ENCODE results near the gene EFCAB6. TPM values are rescaled to one million over a fixed set of nuclear protein-coding genes. Genes with fewer than 3 reads are reported as not detected.

Gene EFCAB6
- total RNA-seq, 2 experiments from 2014 or later: 0.56 to 0.71 TPM

DNA sequence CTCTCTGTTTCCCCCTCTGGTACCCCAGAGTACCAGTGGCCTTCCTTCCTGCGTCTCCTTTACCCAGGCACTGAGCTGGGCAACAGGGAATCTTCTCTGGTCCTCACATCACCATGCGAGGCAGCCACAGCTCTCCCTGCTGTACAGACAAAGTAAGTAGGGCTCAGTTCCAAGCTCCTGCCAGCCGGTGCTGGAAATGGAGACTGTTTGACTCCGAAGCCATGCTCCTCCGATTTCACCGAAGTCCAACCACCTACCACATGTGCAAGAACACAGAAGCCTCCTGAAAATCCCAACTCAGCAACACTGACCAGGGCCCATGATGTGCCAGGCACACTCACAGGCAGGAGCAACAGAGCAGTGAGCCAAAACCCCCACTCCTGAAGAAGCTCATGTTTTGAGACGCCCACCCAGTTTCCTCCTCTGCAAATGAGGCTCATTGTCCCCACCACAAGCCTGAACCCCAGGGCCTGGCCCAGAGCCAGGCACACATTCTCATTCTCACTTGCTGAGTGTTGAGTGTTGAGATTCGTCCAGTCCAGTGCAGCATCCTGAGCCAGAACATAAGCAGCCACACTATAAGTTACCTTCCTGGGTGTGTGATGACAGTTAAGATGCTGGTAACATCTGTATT, 244.3 kb downstream of the EFCAB6 start:
- ATAC-seq (no peak), DNase-seq (no peak)
- Mint-ChIP-seq H3K27ac (no peak overlapping the region), H3K36me3 (ENCODE audit: low read depth) (no peaks in the 10 kb centered on the region), H3K4me3 (no peak overlapping the region), H3K27me3 (peaks cover 7% of the 10 kb centered on the region), H3K4me1 (no peaks in the 10 kb centered on the region), H3K9me3 (ENCODE audit: low read depth) (no peaks in the 10 kb centered on the region)
- ChIA-PET CTCF (interaction anchor here (0.7 kb wide), 1 partner anchor 200 kb away, joined by 3 read pairs; no protein-coding TSS in a partner anchor), POLR2A (no interaction called here)
- intact Hi-C loops (cut with DNase I, micrococcal nuclease): no loop called here

DNA sequence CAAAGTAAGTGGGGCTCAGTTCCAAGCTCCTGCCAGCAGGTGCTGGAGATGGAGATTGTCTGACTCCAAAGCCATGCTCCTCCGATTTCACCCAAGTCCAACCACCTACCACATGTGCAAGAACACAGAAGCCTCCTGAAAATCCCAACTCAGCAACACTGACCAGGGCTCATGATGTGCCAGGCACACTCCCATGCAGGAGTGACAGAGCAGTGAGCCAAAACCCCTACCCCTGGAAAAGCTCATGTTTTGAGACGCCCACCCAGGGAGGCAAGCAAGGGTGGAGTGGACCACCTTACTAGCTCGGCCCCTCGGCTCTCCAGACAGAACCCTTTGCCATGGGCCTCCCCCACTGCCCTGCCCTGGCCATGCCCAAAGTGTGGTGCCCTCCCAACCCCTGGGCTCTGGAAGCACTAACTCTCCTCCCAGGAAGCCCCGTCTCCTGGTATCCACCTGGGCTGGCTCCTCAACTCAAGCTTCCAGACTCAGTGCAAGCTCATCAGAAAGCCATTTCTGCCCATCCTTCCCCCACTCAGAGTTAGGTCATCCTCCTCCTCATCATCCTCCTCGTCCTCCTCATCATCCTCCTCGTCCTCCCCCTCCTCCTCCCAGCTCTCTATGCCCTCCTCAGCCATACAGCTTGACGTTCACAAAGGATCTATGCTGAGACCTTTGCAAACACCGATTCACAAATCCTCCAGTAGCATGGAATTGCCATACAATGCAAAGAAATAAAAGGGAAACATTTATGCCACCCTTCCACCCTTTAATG, 245.4 kb downstream of the EFCAB6 start:
- no peak for ATAC-seq
- intact Hi-C loops (cut with DNase I, micrococcal nuclease): no loop called here
- Mint-ChIP-seq H3K9me3 (ENCODE audit: low read depth) (no peaks in the 10 kb centered on the region), H3K4me1 (no peaks in the 10 kb centered on the region), H3K27ac (no peak overlapping the region), H3K36me3 (ENCODE audit: low read depth) (no peaks in the 10 kb centered on the region), H3K4me3 (no peak overlapping the region), H3K27me3 (peaks cover 4% of the 10 kb centered on the region)
- ChIA-PET CTCF (interaction anchor here (0.7 kb wide), 1 partner anchor 201 kb away, joined by 3 read pairs; no protein-coding TSS in a partner anchor), POLR2A (no interaction called here)
- DNase-seq: no peak

DNA sequence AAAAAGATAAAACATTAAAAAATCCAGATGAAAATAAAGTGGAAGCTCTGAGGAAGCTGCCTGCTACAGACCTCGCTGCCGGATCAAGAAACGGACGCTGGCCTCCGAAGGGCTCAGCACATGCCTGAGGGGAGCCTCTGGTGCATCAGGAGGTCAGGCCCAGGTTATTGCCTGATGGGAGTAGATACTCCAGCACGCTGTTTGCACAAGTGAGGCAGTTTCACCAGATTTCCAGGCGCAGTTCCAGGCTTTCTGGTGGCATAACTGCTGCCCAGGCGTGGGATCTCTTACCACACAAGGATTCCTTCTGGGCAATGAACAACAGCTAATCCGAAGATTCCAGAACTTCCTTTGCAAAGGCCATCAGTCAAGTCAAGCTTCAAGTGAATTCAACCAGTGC, 246.1 kb downstream of the EFCAB6 start:
- Mint-ChIP-seq H3K4me1 (no peaks in the 10 kb centered on the region), H3K27ac (no peak overlapping the region), H3K36me3 (ENCODE audit: low read depth) (no peaks in the 10 kb centered on the region), H3K27me3 (peaks cover 2% of the 10 kb centered on the region), H3K9me3 (ENCODE audit: low read depth) (no peaks in the 10 kb centered on the region), H3K4me3 (no peak overlapping the region)
- CTCF ChIA-PET: interaction anchor here (1.1 kb wide), 1 partner anchor 319 kb away, joined by 3 read pairs; no protein-coding TSS in a partner anchor
- no peak for DNase-seq
- no peak for ATAC-seq
- intact Hi-C loops (cut with DNase I, micrococcal nuclease): no loop called here
- POLR2A ChIA-PET: no interaction called here

DNA sequence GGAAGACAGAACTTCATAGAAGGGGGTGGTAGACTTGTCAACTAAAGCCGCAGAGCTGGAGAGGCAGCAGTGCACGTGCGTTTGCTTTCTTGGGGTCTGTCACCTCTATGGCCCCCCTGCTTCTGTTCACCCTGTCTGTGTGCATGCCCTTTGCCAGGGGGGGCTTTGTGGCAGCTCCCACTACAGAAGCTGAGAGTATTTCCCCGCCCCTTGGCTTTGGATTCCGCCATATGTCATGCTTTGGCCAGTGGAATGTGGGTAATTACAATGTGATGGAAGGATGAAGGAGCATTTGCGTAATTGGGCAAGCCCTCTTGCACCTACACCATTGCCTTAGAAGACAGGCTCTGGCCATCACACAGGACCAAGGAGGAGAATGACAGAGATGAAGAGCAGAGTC, 247.2 kb downstream of the EFCAB6 start:
- CTCF ChIA-PET: interaction anchor here (0.6 to 1.1 kb wide), 2 partner anchors 41 to 320 kb away, joined by 3 read pairs; no protein-coding TSS in a partner anchor
- no peaks in the 10 kb centered on the region for H3K36me3 Mint-ChIP-seq (ENCODE audit: low read depth)
- H3K27ac Mint-ChIP-seq: no peak overlapping the region
- ATAC-seq (no peak), DNase-seq (no peak)
- intact Hi-C loops (cut with DNase I, micrococcal nuclease): no loop called here
- POLR2A ChIA-PET: no interaction called here
- peaks cover 2% of the 10 kb centered on the region for H3K27me3 Mint-ChIP-seq
- no peaks in the 10 kb centered on the region for H3K9me3 Mint-ChIP-seq (ENCODE audit: low read depth)
- H3K4me3 Mint-ChIP-seq: no peak overlapping the region
- no peaks in the 10 kb centered on the region for H3K4me1 Mint-ChIP-seq

DNA sequence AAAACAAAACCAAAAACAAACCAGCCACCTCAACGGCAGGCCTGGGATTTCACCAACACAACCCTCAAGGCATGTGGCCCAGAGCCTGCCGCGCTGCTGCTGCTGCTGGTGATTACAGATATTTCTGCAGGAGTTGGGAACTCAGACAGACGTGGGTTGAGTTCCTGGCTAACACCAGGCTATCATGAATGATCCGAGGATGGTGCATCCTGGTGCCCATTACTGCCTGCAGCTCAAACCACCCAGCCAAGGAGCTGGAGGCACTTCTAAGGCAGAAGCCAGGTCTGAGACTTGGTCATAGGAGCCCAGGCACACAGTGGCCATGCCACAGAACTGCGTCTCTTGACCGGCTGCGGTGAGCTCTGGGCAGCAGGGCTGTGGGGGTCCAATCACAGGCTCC, 248.5 kb downstream of the EFCAB6 start:
- no peak overlapping the region for H3K27ac Mint-ChIP-seq
- CTCF ChIA-PET: interaction anchor here (0.7 kb wide), 1 partner anchor 1013 kb away, joined by 3 read pairs; no protein-coding TSS in a partner anchor
- POLR2A ChIA-PET: no interaction called here
- intact Hi-C loops (cut with DNase I, micrococcal nuclease): no loop called here
- no peaks in the 10 kb centered on the region for H3K36me3 Mint-ChIP-seq (ENCODE audit: low read depth)
- peaks cover 1% of the 10 kb centered on the region for H3K9me3 Mint-ChIP-seq (ENCODE audit: low read depth)
- DNase-seq: no peak
- no peaks in the 10 kb centered on the region for H3K4me1 Mint-ChIP-seq
- H3K27me3 Mint-ChIP-seq: peaks cover 2% of the 10 kb centered on the region
- no peak overlapping the region for H3K4me3 Mint-ChIP-seq
- ATAC-seq: no peak

DNA sequence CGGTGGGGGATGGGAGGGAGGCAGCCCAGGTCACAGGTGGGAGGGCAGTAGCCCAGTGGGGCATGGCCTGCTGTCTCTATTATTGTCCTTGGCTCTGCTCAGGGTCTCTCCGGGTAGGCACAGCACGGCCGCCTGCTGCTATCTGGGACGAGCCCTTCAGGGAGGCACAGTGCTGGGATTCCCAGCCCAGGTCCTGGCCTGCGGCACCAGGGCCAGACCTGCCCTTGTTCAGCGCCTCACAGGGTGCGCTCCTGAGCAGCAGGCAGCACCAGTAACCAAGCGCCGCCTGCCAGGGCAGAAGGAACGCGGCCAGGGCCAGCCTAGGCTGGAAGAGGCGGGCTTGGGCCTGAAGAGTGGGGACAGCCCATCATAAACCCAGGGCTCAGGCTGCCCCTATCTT, 249.3 kb downstream of the EFCAB6 start:
- ATAC-seq (no peak), DNase-seq (no peak)
- Mint-ChIP-seq H3K4me1 (no peaks in the 10 kb centered on the region), H3K36me3 (ENCODE audit: low read depth) (no peaks in the 10 kb centered on the region), H3K4me3 (no peak overlapping the region), H3K27ac (no peak overlapping the region), H3K9me3 (ENCODE audit: low read depth) (peaks cover 1% of the 10 kb centered on the region), H3K27me3 (no peaks in the 10 kb centered on the region)
- POLR2A ChIA-PET: no interaction called here
- intact Hi-C loops (cut with DNase I, micrococcal nuclease): no loop called here
- CTCF ChIA-PET: interaction anchor here (0.7 kb wide), 1 partner anchor 1014 kb away, joined by 3 read pairs; no protein-coding TSS in a partner anchor

DNA sequence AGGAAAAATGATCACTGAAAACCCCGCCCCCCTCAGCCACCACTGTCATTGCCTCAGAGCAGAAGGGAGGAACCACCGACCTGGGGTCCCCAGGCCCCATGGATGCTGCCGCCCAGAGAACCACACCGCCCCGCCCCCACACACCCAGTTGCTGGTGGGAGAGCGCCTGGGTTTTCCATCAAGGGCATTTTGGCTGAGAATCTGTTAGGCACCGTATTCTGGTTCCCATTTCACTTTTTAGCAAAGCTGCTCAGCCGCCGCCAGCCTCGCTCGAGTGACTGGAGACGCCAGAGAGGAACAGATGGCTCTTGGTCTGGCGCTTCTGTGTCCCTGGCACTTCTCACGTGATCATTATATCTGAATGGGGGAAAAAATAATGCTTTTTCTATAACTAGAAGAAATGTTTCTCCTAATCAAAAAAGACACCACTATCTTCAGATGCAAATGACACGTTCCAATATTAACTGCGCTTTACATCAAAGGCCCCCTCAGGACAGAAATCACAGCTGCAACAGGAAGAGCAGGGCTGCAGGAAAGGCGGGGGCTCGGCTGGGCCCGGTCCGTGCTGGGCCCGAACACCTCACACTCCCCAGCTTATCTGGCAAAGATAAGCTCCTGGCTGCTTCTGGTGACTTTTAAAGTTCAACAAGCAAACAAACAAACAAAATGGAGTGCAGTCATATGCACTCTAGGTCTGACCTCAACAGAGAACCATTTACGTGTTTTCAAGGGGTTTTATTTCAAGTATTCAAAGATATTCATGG, 250.5 kb downstream of the EFCAB6 start:
- no peak overlapping the region for H3K4me3 Mint-ChIP-seq
- no peak for ATAC-seq
- H3K27me3 Mint-ChIP-seq: no peaks in the 10 kb centered on the region
- H3K27ac Mint-ChIP-seq: no peak overlapping the region
- H3K36me3 Mint-ChIP-seq (ENCODE audit: low read depth): no peaks in the 10 kb centered on the region
- no peaks in the 10 kb centered on the region for H3K4me1 Mint-ChIP-seq
- DNase-seq: no peak
- peaks cover 1% of the 10 kb centered on the region for H3K9me3 Mint-ChIP-seq (ENCODE audit: low read depth)
- intact Hi-C loops (cut with DNase I, micrococcal nuclease): no loop called here
- CTCF ChIA-PET: no interaction called here
- POLR2A ChIA-PET: no interaction called here

DNA sequence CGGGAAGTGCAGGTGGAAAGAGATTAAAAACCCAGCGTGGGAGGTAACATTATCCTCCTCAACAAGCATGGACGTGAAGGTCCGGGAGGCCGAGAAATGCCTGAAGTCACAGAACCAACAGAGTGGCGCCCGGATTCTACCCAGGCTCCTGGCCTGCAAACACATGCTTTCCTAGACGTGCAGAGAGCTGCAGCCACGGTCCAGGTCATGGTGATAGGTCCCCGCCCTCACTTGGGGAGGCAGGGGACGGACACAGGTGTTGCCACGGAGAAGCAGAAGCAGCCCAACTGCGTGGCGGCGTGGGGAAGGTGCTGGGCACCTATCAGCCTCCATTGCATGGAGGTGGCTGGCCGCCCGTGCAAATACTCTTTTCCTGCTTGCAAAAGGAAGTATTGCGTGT, 251.5 kb downstream of the EFCAB6 start:
- ChIA-PET POLR2A (no interaction called here), CTCF (interaction anchor here (0.6 kb wide), 1 partner anchor 549 kb away, joined by 3 read pairs; no protein-coding TSS in a partner anchor)
- DNase-seq: no peak
- Mint-ChIP-seq H3K4me3 (no peak overlapping the region), H3K9me3 (ENCODE audit: low read depth) (peaks cover 1% of the 10 kb centered on the region), H3K27ac (no peak overlapping the region), H3K27me3 (peaks cover 2% of the 10 kb centered on the region), H3K36me3 (ENCODE audit: low read depth) (no peaks in the 10 kb centered on the region), H3K4me1 (no peaks in the 10 kb centered on the region)
- intact Hi-C loops (cut with DNase I, micrococcal nuclease): no loop called here
- ATAC-seq: no peak

DNA sequence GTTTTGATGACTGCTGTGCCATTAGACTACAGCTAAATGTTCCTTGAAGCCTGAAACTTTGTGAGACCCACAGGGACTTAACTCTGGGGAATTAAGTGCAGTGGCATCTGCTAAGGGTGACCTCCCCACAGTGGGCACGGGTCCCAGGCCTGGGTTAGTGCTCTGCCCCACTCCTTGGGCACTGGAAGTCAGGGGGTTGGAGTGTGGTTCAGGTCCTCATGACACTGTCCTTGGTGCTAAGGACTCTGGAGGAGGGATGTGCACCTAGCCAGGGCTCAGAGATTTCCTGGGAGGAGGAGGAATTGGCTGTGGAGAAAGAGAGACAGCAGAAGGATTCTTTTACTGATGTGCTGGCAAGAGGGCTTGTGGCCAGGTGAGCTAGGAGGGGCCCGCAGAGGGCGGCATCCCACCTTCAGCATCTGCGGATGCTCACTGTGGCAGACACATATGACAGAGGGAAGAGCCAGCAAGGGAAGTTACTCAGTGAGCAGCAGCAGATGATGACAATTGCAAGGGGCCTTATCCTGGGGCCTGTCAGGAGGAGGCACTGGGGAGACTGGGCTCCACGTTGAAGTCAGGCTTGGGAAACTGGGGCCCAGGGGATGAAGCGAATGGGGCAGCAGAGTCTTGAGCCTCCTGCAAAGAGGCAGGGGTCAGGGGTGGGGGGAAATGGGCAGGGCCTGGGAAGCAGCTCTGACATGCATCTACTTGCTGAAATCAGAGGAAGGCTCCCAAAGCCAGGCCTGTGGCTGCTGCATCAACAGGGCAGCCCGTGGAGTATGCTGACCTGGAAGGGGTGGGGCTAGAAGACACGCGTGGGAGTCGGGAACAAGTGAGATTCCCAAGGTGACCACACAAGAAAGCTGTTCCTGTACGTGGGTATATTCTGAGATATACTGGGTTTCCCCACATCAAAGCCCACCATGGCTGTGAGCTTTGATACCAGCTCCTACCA, 256.3 kb downstream of the EFCAB6 start:
- no peaks in the 10 kb centered on the region for H3K4me1 Mint-ChIP-seq
- no peak overlapping the region for H3K4me3 Mint-ChIP-seq
- no peak overlapping the region for H3K27ac Mint-ChIP-seq
- ATAC-seq (no peak), DNase-seq (no peak)
- ChIA-PET POLR2A (no interaction called here), CTCF (no interaction called here)
- peaks cover 7% of the 10 kb centered on the region for H3K27me3 Mint-ChIP-seq
- no peaks in the 10 kb centered on the region for H3K36me3 Mint-ChIP-seq (ENCODE audit: low read depth)
- peaks cover 1% of the 10 kb centered on the region for H3K9me3 Mint-ChIP-seq (ENCODE audit: low read depth)
- intact Hi-C loops (cut with DNase I, micrococcal nuclease): no loop called here

DNA sequence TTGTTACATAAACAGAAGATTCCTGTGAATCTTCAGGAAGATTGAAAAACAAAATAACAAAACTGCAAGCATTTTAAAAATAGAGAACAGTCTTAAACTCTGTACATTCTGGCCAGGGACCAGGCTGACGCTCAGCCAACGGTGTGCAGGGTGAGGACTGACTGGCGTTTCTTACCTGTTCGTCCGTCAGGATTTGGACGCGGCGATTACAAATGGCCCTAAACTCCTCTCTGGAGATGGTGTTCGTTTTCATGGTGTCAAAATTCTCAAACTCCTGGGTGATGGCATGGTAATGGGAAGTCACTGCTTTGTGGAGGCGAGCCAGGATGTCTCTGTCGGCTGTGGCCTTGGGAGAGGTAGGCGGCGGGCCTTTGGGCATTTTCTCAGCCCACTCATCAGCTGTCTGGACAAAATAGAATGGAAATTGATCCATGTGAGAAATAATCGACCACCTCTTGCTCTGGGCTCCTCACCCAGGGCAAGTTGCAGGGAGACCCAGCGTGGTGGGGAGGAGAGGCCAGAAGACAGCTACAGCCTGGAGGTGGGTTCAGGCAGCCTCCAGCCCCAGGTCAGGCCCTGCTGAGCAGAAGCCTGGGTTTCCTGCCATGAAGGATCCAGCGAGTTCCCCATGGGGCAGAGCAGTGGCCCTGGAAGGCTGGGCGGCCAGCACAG, 257.3 kb downstream of the EFCAB6 start:
- no peak overlapping the region for H3K27ac Mint-ChIP-seq
- intact Hi-C loops (cut with DNase I, micrococcal nuclease): no loop called here
- no peak overlapping the region for H3K4me3 Mint-ChIP-seq
- H3K27me3 Mint-ChIP-seq: peaks cover 7% of the 10 kb centered on the region
- no peak for DNase-seq
- no peak for ATAC-seq
- H3K36me3 Mint-ChIP-seq (ENCODE audit: low read depth): no peaks in the 10 kb centered on the region
- POLR2A ChIA-PET: no interaction called here
- no peaks in the 10 kb centered on the region for H3K4me1 Mint-ChIP-seq
- CTCF ChIA-PET: no interaction called here
- H3K9me3 Mint-ChIP-seq (ENCODE audit: low read depth): peaks cover 1% of the 10 kb centered on the region

DNA sequence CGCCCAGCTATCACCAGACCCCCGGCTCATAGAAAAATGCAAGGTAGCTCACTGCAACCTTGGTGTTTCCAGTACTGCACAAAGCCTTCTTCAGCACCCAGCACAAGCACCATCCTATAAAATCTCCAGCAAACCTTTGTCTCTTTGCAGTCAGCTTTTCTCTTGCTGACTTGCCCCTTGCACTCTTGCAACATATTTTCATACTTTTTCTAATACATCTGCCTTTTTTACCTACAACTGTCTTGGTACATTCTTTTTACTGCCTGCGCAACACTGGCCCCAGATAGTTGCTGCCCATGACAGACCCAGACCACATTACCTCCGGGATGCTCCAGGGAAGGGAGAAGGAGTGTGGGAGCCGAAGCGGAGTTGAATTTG, 257.9 kb downstream of the EFCAB6 start:
- ATAC-seq: no peak
- CTCF ChIA-PET: no interaction called here
- intact Hi-C loops (cut with DNase I, micrococcal nuclease): no loop called here
- Mint-ChIP-seq H3K27ac (no peak overlapping the region), H3K4me3 (no peak overlapping the region), H3K27me3 (peaks cover 7% of the 10 kb centered on the region), H3K4me1 (no peaks in the 10 kb centered on the region), H3K36me3 (ENCODE audit: low read depth) (no peaks in the 10 kb centered on the region), H3K9me3 (ENCODE audit: low read depth) (peaks cover 1% of the 10 kb centered on the region)
- no peak for DNase-seq
- POLR2A ChIA-PET: no interaction called here

Measured in activated CD4-positive, alpha-beta T cell treated with anti-CD3 and anti-CD28 coated beads for 36 hours (primary cell).